IMR-90 (cell line): ENCODE data around the gene BTBD2. TPM values are rescaled to one million over a fixed set of nuclear protein-coding genes. Genes with fewer than 3 reads are reported as not detected.

Experiments
- ATAC-seq: fragments of 200-7000 bp; cut with Tn5 transposase; 2 replicates; pipeline ENCODE4 v1.9.1; 2020; ENCODE audit warnings: low read depth, mild to moderate bottlenecking, moderate library complexity
- BruUV-seq: library from RNA; stranded (reverse); fragments of 400-500 nt; replicated peaks from 2 replicates; lab custom pipeline; 2021; lab: Mats Ljungman, UMichigan
- CTCF ChIA-PET: fragments of 300-600 bp; formaldehyde crosslinking; extraction: SDS; loops from one replicate; lab custom pipeline; 2021; ENCODE audit warnings: antibody characterized with exemption; lab: Yijun Ruan, JAX
- POLR2A ChIA-PET: fragments of 300-600 bp; sonication (Branson Sonifier 250); formaldehyde crosslinking; loops from one replicate; lab custom pipeline; 2022; ENCODE audit warnings: antibody characterized with exemption; ENCODE audit not compliant: unreplicated experiment; lab: Charles Lee
- DNase-seq: peaks from one replicate; pipeline ENCODE4 v3.0.0; 2013
- H2AFZ ChIP-seq: replicated peaks from 2 replicates; pipeline ENCODE3; 2013; ENCODE audit warnings: low read length, mild to moderate bottlenecking; ENCODE audit not compliant: poor library complexity
- H2AK5ac ChIP-seq: 2 replicates; pipeline ENCODE4 v1.6.1; 2013; ENCODE audit warnings: low read depth, low read length, inconsistent platforms
- H2AK9ac ChIP-seq: replicated peaks from 2 replicates; pipeline ENCODE3; 2013; ENCODE audit warnings: mild to moderate bottlenecking, low read depth, low read length, moderate library complexity; ENCODE audit not compliant: poor library complexity
- H2BK120ac ChIP-seq: 2 replicates; pipeline ENCODE4 v1.6.1; 2013; ENCODE audit warnings: low read depth, low read length, inconsistent platforms
- H2BK15ac ChIP-seq: 3 replicates; pipeline ENCODE4 v1.6.1; 2013; ENCODE audit warnings: low read depth, low read length, inconsistent platforms
- H2BK20ac ChIP-seq: 2 replicates; pipeline ENCODE4 v1.6.1; 2013; ENCODE audit warnings: low read depth, mild to moderate bottlenecking, inconsistent platforms, low read length, moderate library complexity
- H2BK5ac ChIP-seq: 2 replicates; pipeline ENCODE4 v1.6.1; 2013; ENCODE audit warnings: mild to moderate bottlenecking, low read depth, low read length, inconsistent platforms; ENCODE audit not compliant: poor library complexity, severe bottlenecking
- H3K14ac ChIP-seq: replicated peaks from 2 replicates; pipeline ENCODE4 v1.6.1; 2013; ENCODE audit warnings: low read depth, low read length, inconsistent platforms
- H3K18ac ChIP-seq: 2 replicates; pipeline ENCODE4 v1.6.1; 2013; ENCODE audit warnings: low read depth, low read length, control low read depth
- H3K23ac ChIP-seq: 2 replicates; pipeline ENCODE4 v1.6.1; 2013; ENCODE audit warnings: low read depth, low read length, inconsistent platforms
- H3K27ac ChIP-seq: 2 replicates; pipeline ENCODE4 v1.5.1; 2013; ENCODE audit warnings: mild to moderate bottlenecking, control low read depth, low read length; ENCODE audit not compliant: insufficient read depth
- H3K27me3 ChIP-seq: 2 replicates; pipeline ENCODE4 v1.6.1; 2013; ENCODE audit warnings: low read length; ENCODE audit not compliant: control insufficient read depth, insufficient read depth
- H3K36me3 ChIP-seq: 2 replicates; pipeline ENCODE4 v1.6.1; 2013; ENCODE audit warnings: low read length, mixed read lengths; ENCODE audit not compliant: control insufficient read depth, insufficient read depth
- H3K4ac ChIP-seq: 2 replicates; pipeline ENCODE4 v1.6.1; 2013; ENCODE audit warnings: low read depth, low read length, inconsistent platforms
- H3K4me1 ChIP-seq: 2 replicates; pipeline ENCODE4 v1.6.1; 2013; ENCODE audit warnings: low read length, mixed read lengths; ENCODE audit not compliant: control insufficient read depth, insufficient read depth
- H3K4me2 ChIP-seq: 2 replicates; pipeline ENCODE4 v1.6.1; 2013; ENCODE audit warnings: low read depth, mild to moderate bottlenecking, control low read depth, low read length, moderate library complexity
- H3K4me3 ChIP-seq: 2 replicates; pipeline ENCODE4 v1.5.1; 2013; ENCODE audit warnings: low read depth, mild to moderate bottlenecking, control low read depth, low read length, moderate library complexity; ENCODE audit not compliant: insufficient read depth
- H3K56ac ChIP-seq: 2 replicates; pipeline ENCODE4 v1.6.1; 2013; ENCODE audit warnings: low read length, inconsistent platforms; ENCODE audit not compliant: insufficient read depth; ENCODE audit errors: extremely low read depth
- H3K79me1 ChIP-seq, 2 experiments: 2 replicates each; pipeline ENCODE4 v1.6.1; 2013; ENCODE audit warnings: low read length in 2 of 2, inconsistent platforms in 1 of 2, low read depth in 1 of 2
- H3K9ac ChIP-seq: 2 replicates; pipeline ENCODE4 v1.6.1; 2013; ENCODE audit warnings: low read depth, low read length, control low read depth
- H3K9me1 ChIP-seq: 2 replicates; pipeline ENCODE4 v1.6.1; 2013; ENCODE audit warnings: low read length, inconsistent platforms; ENCODE audit not compliant: insufficient read depth
- H3K9me3 ChIP-seq: 2 replicates; pipeline ENCODE4 v1.6.1; 2013; ENCODE audit warnings: low read length; ENCODE audit not compliant: control insufficient read depth, insufficient read depth
- H4K20me1 ChIP-seq: 2 replicates; pipeline ENCODE4 v1.6.1; 2013; ENCODE audit warnings: low read length, inconsistent platforms; ENCODE audit not compliant: insufficient read depth
- H4K5ac ChIP-seq: 2 replicates; pipeline ENCODE4 v1.6.1; 2013; ENCODE audit warnings: mild to moderate bottlenecking, low read depth, low read length, control low read depth
- H4K8ac ChIP-seq, 2 experiments: 2 replicates each; pipeline ENCODE4 v1.6.1; 2013; ENCODE audit warnings: low read depth in 2 of 2, low read length in 2 of 2, control low read depth in 1 of 2, inconsistent platforms in 1 of 2
- H4K91ac ChIP-seq: 2 replicates; pipeline ENCODE4 v1.6.1; 2013; ENCODE audit warnings: low read depth, low read length, inconsistent platforms; ENCODE audit not compliant: insufficient read depth
- BHLHE40 ChIP-seq: fragments of 150-350 bp; IDR thresholded peaks from 2 replicates; pipeline ENCODE4 v1.6.1; 2016; ENCODE audit warnings: mild to moderate bottlenecking, low read depth, low read length
- CEBPB ChIP-seq: IDR thresholded peaks from 2 replicates; pipeline ENCODE4 v1.6.1; 2012; ENCODE audit warnings: low read depth, low read length, improper control_type of control experiment
- CHD1 ChIP-seq: IDR thresholded peaks from 2 replicates; pipeline ENCODE4 v1.6.1; 2012; ENCODE audit warnings: low read depth, low read length, improper control_type of control experiment
- CTCF ChIP-seq: conservative IDR thresholded peaks from 2 replicates; pipeline ENCODE4 v1.5.1; 2012; ENCODE audit warnings: mild to moderate bottlenecking, low read depth, low read length, improper control_type of control experiment
- ELK1 ChIP-seq: fragments of 150-350 bp; IDR thresholded peaks from 2 replicates; pipeline ENCODE4 v1.6.1; 2016; ENCODE audit warnings: low read depth, mild to moderate bottlenecking, low read length, moderate library complexity, borderline replicate concordance
- FOS ChIP-seq: fragments of 150-350 bp; IDR thresholded peaks from 2 replicates; pipeline ENCODE4 v1.6.1; 2016; ENCODE audit warnings: low read depth, low read length
- MAFK ChIP-seq: IDR thresholded peaks from 2 replicates; pipeline ENCODE4 v1.6.1; 2012; ENCODE audit warnings: low read depth, low read length, improper control_type of control experiment
- MAZ ChIP-seq: IDR thresholded peaks from 2 replicates; pipeline ENCODE4 v1.6.1; 2012; ENCODE audit warnings: low read depth, mild to moderate bottlenecking, low read length, improper control_type of control experiment, moderate library complexity, borderline replicate concordance
- MXI1 ChIP-seq: IDR thresholded peaks from 2 replicates; pipeline ENCODE4 v1.6.1; 2012; ENCODE audit warnings: low read depth, mild to moderate bottlenecking, low read length, moderate library complexity, borderline replicate concordance
- NFE2L2 ChIP-seq: fragments of 150-350 bp; IDR thresholded peaks from 2 replicates; pipeline ENCODE4 v1.6.1; 2016; ENCODE audit warnings: low read depth, mild to moderate bottlenecking, low read length
- POLR2A ChIP-seq: IDR thresholded peaks from 2 replicates; pipeline ENCODE4 v1.6.1; 2012; ENCODE audit warnings: mild to moderate bottlenecking, low read depth, low read length
- RAD21 ChIP-seq: IDR thresholded peaks from 2 replicates; pipeline ENCODE4 v1.6.1; 2012; ENCODE audit warnings: low read length, improper control_type of control experiment
- RCOR1 ChIP-seq: IDR thresholded peaks from 2 replicates; pipeline ENCODE4 v1.6.1; 2012; ENCODE audit warnings: mild to moderate bottlenecking, low read length, improper control_type of control experiment; ENCODE audit not compliant: insufficient replicate concordance
- RFX5 ChIP-seq: IDR thresholded peaks from 2 replicates; pipeline ENCODE4 v1.8.0; 2012; ENCODE audit warnings: low read depth, mild to moderate bottlenecking, low read length, moderate library complexity
- SMC3 ChIP-seq: fragments of 150-350 bp; IDR thresholded peaks from 2 replicates; pipeline ENCODE4 v1.6.1; 2016; ENCODE audit warnings: low read depth, mild to moderate bottlenecking, antibody characterized with exemption, low read length, moderate library complexity
- WGBS, 2 experiments: methylation state at CpG; one replicate each; pipeline versions ENCODE4 v1.1.5 to v1.1.7; 2013; ENCODE audit warnings: missing lambda C conversion rate in 2 of 2; ENCODE audit not compliant: insufficient read length in 1 of 2; ENCODE audit errors: extremely low coverage in 2 of 2; 5-methylcytosine and 5-hydroxymethylcytosine counted together
- dilution Hi-C: fragments of 300-500 bp; cut with HindIII; formaldehyde crosslinking; loops from one replicate; pipeline ENCODE4 v1.14.3; 2018; ENCODE audit warnings: low sequenced_read_pairs; ENCODE audit not compliant: unreplicated experiment
- in situ Hi-C: fragments of 300-500 bp; cut with MboI; formaldehyde crosslinking; loops from 3 replicates; pipeline ENCODE4 v1.14.3; 2019; ENCODE audit warnings: low sequenced_read_pairs, inconsistent platforms, mixed read lengths
- intact Hi-C: fragments of 100-400 bp; cut with micrococcal nuclease; formaldehyde crosslinking; loops from 2 replicates; pipeline ENCODE4 v1.10.0; 2022
- polyA plus RNA-seq, 3 experiments: library from polyadenylated mRNA; depleted of rRNA; stranded (reverse); fragments of >200 nt; gene quantifications; 2 replicates each; pipeline ENCODE4 v1.2.3, GENCODE V29; 2012; ENCODE audit warnings: low replicate concordance in 1 of 3
- total RNA-seq: library from RNA; depleted of rRNA; stranded (reverse); fragments of >200 nt; gene quantifications from 2 replicates; pipeline ENCODE4 v1.2.3, GENCODE V29; 2012
- TF ChIP-seq, protein P1 (sequence below): fragments of 150-350 bp; IDR thresholded peaks from 2 replicates; pipeline ENCODE4 v1.6.1; 2017; ENCODE audit warnings: mild to moderate bottlenecking, antibody characterized with exemption, low read length, low read depth

The BTBD2 gene
- total and polyA plus RNA-seq, 2 of the 4 experiments (the other 2 are of a cell fraction), result 24.4 to 65.7 TPM

GRCh38 chr19:2003874-2004273, 11.6 kb downstream of the BTBD2 start:
- intact Hi-C loops, result no loop called here
- H3K4me3 ChIP-seq, result no peak overlapping the region
- POLR2A ChIA-PET, result no interaction called here

More at GRCh38 chr19:2003874-2004273, 11.6 kb downstream of the BTBD2 start:
- peaks cover 16% of the 10 kb centered on the region for H4K20me1 ChIP-seq
- no peak overlapping the region for H3K18ac ChIP-seq
- no peak overlapping the region for H2AFZ ChIP-seq
- no peak overlapping the region for H3K4ac ChIP-seq
- WGBS, 2 experiments, result no CpG with 5 or more reads among the region's 4 CpGs
- no peaks in the 10 kb centered on the region for H3K9me1 ChIP-seq
- no peak overlapping the region for H4K8ac ChIP-seq
- H3K4me1 ChIP-seq, result no peaks in the 10 kb centered on the region
- no peak overlapping the region for H3K56ac ChIP-seq
- H3K23ac ChIP-seq, result no peak overlapping the region
- no peaks in the 10 kb centered on the region for H3K9me3 ChIP-seq
- BruUV-seq, result no TSS peak
- no peak overlapping the region for H3K14ac ChIP-seq
- TF ChIP-seq CEBPB (no peak), BHLHE40 (no peak), MAFK (no peak), POLR2A (no peak), ELK1 (no peak), MXI1 (no peak), RCOR1 (no peak), RAD21 (no peak), RFX5 (no peak), SMC3 (no peak), CHD1 (no peak), NFE2L2 (no peak), MAZ (no peak), CTCF (no peak), FOS (no peak)
- TF ChIP-seq, protein P1, sequence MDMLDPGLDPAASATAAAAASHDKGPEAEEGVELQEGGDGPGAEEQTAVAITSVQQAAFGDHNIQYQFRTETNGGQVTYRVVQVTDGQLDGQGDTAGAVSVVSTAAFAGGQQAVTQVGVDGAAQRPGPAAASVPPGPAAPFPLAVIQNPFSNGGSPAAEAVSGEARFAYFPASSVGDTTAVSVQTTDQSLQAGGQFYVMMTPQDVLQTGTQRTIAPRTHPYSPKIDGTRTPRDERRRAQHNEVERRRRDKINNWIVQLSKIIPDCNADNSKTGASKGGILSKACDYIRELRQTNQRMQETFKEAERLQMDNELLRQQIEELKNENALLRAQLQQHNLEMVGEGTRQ, result no peak
- no peak overlapping the region for H2BK120ac ChIP-seq
- H2BK20ac ChIP-seq, result no peak overlapping the region
- no peak overlapping the region for H2AK5ac ChIP-seq
- H3K9ac ChIP-seq, result no peak overlapping the region
- CTCF ChIA-PET, result no interaction called here
- peaks cover 28% of the 10 kb centered on the region for H3K36me3 ChIP-seq
- in situ Hi-C loops, result no loop called here
- dilution Hi-C loops, result no loop called here
- no peak overlapping the region for H4K91ac ChIP-seq
- H2BK15ac ChIP-seq, result no peak overlapping the region
- H3K27ac ChIP-seq, result no peak overlapping the region
- H4K5ac ChIP-seq, result no peak overlapping the region
- no peak for DNase-seq
- H3K4me2 ChIP-seq, result no peak overlapping the region
- no peak for ATAC-seq
- no peak overlapping the region for H2BK5ac ChIP-seq
- peaks cover 16 to 52% of the 10 kb centered on the region in 2 experiments; a peak in 3 of 4 replicates for H3K79me1 ChIP-seq
- no peak overlapping the region for H2AK9ac ChIP-seq
- no peaks in the 10 kb centered on the region for H3K27me3 ChIP-seq
